Measurements from ENCODE around the gene RHAG.

DNA sequence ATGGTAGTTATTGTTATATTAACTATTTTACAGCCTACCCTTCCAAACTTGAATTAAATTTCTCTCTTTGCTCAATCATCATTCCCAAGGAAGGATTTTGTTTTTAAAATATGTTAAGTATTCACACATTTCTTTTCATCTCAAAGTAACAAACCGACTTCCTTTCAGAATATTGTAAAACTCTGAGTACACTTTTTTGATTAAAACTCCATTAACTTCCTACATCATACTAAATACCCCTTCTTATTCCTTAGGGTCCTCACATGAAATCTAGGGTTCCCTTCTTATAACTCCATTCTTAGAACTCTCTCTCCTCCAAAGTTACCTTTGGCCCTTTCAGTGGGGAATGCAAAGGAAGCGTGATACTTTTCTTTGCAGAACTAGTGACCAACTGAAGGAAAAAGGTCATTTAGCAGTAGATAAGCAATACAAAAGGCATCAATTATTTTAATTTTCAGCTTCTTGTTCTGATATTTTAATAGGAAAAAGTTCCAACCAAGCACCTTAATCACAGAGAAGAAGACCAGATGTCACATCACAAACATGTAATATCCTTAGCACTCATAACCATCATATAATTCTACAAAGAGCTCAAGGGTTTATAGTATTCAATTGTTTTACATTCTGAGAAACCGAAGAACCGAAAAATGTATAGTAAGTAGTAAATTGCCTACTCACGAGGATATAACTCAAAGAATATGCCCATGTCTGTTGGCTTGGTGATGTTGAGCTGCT, 494 bp downstream of the RHAG start:
- TF ChIP-seq, protein P1, sequence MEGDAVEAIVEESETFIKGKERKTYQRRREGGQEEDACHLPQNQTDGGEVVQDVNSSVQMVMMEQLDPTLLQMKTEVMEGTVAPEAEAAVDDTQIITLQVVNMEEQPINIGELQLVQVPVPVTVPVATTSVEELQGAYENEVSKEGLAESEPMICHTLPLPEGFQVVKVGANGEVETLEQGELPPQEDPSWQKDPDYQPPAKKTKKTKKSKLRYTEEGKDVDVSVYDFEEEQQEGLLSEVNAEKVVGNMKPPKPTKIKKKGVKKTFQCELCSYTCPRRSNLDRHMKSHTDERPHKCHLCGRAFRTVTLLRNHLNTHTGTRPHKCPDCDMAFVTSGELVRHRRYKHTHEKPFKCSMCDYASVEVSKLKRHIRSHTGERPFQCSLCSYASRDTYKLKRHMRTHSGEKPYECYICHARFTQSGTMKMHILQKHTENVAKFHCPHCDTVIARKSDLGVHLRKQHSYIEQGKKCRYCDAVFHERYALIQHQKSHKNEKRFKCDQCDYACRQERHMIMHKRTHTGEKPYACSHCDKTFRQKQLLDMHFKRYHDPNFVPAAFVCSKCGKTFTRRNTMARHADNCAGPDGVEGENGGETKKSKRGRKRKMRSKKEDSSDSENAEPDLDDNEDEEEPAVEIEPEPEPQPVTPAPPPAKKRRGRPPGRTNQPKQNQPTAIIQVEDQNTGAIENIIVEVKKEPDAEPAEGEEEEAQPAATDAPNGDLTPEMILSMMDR (IDR thresholded peaks at IDR 0.05), result no peak
- no peak for TF ChIP-seq POLR2A (IDR thresholded peaks at IDR 0.05)

Measured in testis (tissue), 2 donors.